SU-DHL-6 (cell line): ENCODE measurements around the gene SLC6A4.

Source experiments
- CTCF ChIP-seq: fragments of 200-600 bp; sonication (generic); IDR thresholded peaks from one replicate; pipeline ENCODE4 v1.5.1; 2017; ENCODE audit warnings: antibody characterized with exemption, mild to moderate bottlenecking, low read length, moderate library complexity; ENCODE audit not compliant: insufficient read depth, poor library complexity, severe bottlenecking
- EZH2phosphoT487 ChIP-seq: fragments of 200-600 bp; sonication (generic), shearing (Covaris generic); conservative IDR thresholded peaks from 2 replicates; pipeline ENCODE4 v1.6.1; 2018; ENCODE audit warnings: mild to moderate bottlenecking, antibody characterized with exemption, low read length, moderate library complexity, mixed read lengths

- TF ChIP-seq CTCF (no peak), EZH2phosphoT487 (no peak)
Measured at GRCh38 chr17:30236297-30236624, 764 bp upstream of the SLC6A4 start.
